DMS79 treated with DMSO at 0.1 percent for 48 hours (cell line): ENCODE data around the gene PEX11B.
A peak's percentile ranks its signal among the peaks of the same experiment; 100 is the strongest.
"Not testable (repeated sequence)": the region's sequence is repeated elsewhere in the genome, so short reads cannot be mapped to it uniquely, and the experiment has no call there.

Source experiments
- DNase-seq: peaks from one replicate; lab custom pipeline; 2025; lab: John Stamatoyannopoulos, UW

Gene PEX11B

DNA sequence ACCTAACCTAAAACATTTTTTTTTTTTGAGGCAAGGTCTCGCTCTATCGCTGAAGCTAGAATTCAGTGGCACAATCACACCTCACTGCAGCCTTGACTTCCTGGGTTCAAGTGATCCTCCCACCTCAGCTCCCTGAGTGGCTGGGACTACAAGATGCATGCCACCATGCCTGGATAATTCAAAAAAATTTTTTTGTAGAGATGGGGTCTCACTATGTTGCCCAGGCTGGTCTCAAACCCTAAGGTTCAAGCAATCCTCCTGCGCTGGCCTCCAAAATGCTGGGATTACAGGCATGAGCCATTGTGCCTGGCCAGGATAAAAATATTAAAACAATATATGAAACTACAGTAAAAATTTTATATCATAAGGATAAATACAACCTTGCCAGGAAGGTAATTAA, 34.4 kb upstream of the PEX11B start:
- no peak for DNase-seq

DNA sequence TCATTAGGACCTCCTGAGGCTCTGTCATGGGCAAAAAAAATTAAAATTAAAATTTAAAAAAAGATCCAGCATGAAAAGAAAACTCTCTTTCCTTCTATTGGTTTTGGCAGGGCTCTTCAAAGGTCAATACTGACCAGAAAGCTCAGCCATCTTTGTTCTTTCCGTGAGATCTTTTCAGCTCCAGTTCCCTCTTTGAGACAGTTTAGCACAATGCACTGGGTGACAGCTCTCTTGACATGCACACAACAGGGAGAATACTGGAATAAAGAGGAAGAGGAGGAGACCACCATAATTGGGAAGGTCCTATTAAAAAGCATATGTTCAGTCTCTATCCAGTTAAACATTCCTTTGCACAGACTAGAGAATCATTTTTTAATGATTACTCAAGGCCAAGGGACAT, 33.0 kb upstream of the PEX11B start:
- no peak for DNase-seq

- DNase-seq = no peak
Observed at GRCh38 chr1:145949219-145949618, 30.7 kb upstream of the PEX11B start.

DNA sequence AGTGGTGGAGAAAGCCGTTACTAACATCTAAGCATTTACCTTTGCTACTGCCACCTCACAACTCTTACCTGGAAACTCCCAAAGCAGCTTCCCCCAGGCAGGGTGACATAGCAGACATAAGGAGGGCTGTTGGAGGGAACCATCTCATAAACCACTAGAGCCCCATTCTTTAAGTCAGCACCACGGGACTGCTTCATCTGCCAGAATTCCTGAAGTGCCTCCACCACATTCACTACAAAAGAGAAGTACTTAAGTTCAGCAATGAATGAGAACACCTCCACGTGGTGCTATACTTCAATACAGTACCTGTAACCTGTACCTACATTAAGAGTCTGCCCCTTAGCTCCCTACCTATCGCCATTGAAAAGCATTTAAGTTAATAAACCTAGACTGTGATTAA, 29.0 kb upstream of the PEX11B start:
- DNase-seq = no peak

GRCh38 chr1:145946477-145946986, 28.0 kb upstream of the PEX11B start:
- DNase-seq = no peak

- no peak for DNase-seq
Observed at GRCh38 chr1:145944532-145944931, 26.0 kb upstream of the PEX11B start.

DNA sequence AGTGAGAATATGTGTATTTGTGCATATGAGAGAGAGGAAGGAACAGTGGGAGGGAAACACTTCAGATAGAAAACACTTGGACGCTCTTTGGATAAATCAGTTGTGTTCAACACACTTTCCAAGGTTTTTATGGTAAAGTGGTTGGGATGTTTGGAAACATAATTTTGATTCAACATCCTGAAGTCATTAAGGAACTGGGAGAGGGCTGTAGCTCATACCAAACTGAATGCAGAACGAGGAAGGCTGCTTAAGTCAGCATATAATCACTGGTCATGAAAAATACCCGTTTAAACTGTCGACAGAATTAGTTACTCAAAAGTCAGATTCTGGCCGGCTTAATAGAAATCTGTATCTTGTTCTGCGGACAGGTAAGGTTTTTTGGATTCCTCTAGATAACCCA, 24.4 kb upstream of the PEX11B start:
- DNase-seq = no peak

DNA sequence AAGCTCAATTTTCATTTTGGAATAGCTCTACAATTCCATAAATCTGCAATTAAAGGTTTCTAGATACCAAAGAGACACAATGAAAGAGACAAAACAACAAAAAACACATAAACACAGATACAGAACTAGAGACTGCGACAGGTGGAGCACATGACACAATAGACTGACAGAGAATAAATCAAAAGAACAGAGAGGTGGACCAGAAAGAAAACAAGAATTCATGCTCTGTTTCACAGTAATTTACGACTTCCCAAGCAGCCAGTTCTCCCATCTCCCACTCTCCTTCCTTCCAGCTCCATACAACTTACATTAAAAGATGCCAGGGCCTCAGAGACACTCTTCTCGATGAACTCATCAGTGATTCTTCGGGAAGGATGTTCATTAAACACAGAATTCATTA, 23.9 kb upstream of the PEX11B start:
- no peak for DNase-seq

DNA sequence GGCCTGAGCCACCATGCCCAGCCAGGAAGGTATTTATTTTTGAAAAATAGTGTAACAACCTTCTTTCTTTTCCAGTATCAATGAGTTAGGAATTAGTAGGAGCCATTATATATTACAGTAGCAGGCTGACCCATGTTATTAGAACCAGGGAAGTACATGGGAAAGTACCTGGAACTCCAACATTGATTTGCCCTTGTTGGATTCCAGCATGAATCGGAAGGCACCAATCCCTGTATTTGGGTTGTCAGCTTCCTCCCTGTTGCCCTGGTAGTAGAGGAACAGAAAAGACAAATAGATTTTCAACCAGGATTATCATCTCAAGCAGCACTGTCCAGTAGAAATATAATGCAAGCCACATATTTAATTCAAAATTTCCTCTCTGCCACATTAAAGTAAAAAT, 18.9 kb upstream of the PEX11B start:
- DNase-seq = no peak

DNA sequence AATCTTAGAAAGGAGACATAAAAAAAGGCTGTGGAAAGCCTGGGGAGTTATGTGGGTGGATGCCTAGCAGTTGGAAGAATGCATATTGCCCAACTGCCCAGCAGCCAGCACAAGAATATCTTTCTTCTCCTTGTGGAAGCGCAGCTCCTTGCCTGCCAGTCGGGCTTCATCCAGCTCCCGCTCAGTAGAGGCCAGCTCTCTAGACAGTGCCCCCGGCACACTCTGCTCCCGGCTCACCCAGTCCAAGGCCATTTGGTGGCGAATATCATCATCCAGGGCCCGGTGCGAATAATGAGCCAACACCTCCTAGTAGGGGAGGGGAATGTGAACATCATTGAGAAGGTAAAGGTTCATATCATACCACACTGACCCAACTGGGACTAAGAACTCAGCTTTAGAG, 17.7 kb upstream of the PEX11B start:
- DNase-seq = no peak

GRCh38 chr1:145935708-145936107, 17.2 kb upstream of the PEX11B start:
- no peak for DNase-seq

- DNase-seq = not testable (repeated sequence)
Observed at GRCh38 chr1:145932522-145933009, 14.0 kb upstream of the PEX11B start.

- DNase-seq = peak; percentile 71
Observed at GRCh38 chr1:145927916-145928643, 9.6 kb upstream of the PEX11B start.

DNA sequence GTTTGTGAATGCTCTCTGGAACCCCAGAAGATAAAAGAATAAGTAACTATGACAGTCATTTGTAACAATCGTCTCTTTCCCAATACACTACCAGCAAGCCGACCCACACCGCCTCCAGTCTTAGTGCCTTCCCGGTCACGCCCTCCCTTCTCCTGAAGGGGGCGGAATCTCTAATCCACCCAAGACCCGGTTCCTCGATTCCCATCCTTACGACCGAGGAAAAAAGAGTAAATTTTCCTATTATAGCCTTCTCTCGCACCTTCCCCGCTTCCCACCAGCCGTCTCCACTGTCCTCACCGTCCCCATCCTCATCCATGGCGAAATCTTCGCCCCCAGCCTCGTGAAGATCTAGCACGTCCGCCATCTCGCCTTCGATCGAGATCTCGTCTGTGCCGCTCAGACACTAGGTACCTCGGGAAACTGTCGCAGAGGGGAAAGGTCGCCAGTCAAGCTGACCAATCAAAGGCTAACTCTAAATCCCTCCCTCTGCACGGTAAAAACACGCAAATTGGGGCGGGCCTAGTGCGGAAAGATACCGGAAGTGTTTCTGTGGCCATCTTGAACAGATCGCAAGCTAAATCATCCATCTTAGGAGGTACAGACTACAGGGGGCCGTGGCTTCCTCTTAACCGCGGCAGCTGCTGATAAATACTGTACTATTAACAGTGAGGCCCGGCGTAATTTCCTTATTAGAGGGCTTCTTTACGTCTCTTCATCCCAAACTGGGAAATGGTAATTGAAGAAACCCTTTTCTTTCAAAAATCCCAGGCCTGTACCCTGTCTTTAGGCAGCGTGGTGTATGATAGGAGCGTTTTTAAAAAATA, 8.8 kb upstream of the PEX11B start, which contains the start of gene RBM8A:
Gene RBM8A, minus strand, starts transcription at position 422 of the 824 bp plus-strand sequence. Its CDS starts 58 bp downstream, at position 364.
- peak; percentile 99 for DNase-seq

GRCh38 chr1:145926686-145927062, 8.2 kb upstream of the PEX11B start:
- DNase-seq = no peak

GRCh38 chr1:145922266-145922665, 3.7 kb upstream of the PEX11B start:
- DNase-seq = no peak

DNA sequence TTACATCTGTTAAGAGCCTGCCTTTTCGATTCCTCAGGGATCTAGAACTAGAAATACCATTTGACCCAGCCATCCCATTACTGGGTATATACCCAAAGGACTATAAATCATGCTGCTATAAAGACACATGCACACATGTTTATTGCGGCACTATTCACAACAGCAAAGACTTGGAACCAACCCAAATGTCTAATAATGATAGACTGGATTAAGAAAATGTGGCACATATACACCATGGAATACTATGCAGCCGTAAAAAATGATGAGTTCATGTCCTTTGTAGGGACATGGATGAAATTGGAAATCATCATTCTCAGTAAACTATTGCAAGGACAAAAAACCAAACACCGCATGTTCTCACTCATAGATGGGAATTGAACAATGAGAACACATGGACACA, 1.8 kb upstream of the PEX11B start:
- DNase-seq = not testable (repeated sequence)

GRCh38 chr1:145918992-145919939, 749 bp upstream of the PEX11B start:
- DNase-seq = peak; percentile 24

- DNase-seq = no peak
Observed at GRCh38 chr1:145917595-145917994, 922 bp downstream of the PEX11B start.

DNA sequence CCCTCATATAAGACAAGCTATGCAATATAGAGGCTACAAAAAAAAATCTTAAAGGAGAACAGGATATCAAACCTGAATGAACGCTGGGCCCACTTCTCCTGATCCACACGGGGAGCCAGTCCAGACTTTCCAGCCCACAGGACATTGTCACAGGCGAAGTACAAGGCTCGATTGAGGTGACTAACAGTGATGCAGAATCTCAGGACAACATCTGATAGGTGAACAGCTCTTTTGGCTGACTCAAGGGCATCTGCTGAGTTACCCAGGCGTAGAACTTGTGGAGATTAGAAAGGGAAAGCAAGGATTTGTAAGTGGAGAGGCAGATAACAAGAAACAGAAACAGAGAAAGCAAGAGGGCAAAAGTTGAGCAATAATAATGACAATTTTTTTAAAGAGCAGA, 1.8 kb downstream of the PEX11B start:
- no peak for DNase-seq

DNA sequence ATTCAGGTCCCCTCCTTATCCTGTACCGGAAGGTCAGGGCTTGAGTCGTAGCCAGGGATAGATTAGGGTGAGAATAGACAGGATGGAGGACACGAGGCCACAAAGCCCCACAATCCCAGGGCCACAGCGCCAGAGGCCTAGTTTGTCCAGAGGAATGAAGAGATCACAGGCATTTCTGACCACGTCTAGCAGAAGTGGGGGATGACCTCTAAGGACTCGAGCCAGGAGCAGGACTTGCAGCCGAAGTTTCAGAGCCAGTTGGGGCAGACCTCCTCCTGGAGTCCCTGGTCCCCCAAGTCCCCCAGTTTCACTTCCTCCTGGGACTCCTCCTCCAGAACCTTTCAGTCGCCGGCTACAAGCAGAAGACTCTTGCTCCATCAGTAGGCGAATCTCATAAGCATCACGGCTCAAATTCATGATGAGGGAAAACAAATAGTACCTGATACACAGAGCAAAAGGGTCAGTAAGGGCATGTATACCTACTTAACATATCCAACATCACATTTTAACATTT, 6.3 kb downstream of the PEX11B start:
- no peak for DNase-seq

GRCh38 chr1:145908653-145909052, 9.9 kb downstream of the PEX11B start:
- no peak for DNase-seq
